A549 treated with ZK216348 at 1 μM for 4 hours (cell line): Measurements from ENCODE around the gene MVD. TPM values are rescaled to one million over a fixed set of nuclear protein-coding genes. Genes with fewer than 3 reads are reported as not detected.

Source experiments
- total RNA-seq: library from RNA; stranded (reverse); fragments of 200-300 nt; extraction: Qiagen RNA extraction; gene quantifications from 5 replicates; pipeline ENCODE4 v1.2.3, GENCODE V29; 2022; ENCODE audit warnings: low read depth

The MVD gene
- total RNA-seq: 16.3 to 26.2 TPM (median 22.6 TPM) in 5 replicates

DNA sequence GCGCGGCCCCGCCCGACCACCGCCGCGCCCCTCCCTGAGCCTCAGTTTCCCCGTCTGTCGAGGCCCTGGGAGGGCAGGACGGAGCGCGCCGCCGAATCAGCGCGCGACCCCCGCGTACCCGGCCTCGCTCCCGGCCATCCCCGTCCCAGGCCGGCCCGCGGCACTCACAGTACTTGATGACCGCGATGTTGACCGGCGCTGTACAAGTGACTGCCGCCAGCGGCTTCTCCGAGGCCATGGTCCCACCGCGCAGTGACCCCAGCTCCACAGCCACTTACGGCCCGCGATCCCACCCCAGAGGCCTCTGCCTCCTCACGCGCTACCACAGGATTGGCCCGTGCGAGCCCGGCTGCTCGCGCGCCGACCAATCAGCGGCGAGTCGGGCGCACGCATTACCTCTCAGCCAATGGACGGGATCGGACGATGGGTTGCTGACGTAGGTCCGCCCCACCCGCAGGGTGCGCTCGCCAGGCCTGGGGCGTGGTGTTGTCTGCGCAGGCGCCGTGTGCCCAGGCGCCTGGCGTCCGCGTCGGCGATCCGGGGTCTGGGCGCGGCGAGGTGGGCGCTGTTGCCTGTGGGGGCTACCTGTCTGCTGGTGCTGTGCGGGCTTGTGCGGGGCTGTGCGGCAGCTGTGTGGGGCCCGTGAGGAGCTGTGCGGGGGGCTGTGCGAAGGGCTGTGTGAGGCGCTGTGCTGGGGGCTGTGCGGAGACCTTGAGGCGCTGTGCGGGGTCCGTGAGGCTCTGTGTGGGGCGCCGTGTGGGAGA lies at the start of gene MVD:
Gene MVD, minus strand, starts transcription at position 249 of the 764 bp plus-strand sequence. Its CDS starts 11 bp downstream, at position 238.

DNA sequence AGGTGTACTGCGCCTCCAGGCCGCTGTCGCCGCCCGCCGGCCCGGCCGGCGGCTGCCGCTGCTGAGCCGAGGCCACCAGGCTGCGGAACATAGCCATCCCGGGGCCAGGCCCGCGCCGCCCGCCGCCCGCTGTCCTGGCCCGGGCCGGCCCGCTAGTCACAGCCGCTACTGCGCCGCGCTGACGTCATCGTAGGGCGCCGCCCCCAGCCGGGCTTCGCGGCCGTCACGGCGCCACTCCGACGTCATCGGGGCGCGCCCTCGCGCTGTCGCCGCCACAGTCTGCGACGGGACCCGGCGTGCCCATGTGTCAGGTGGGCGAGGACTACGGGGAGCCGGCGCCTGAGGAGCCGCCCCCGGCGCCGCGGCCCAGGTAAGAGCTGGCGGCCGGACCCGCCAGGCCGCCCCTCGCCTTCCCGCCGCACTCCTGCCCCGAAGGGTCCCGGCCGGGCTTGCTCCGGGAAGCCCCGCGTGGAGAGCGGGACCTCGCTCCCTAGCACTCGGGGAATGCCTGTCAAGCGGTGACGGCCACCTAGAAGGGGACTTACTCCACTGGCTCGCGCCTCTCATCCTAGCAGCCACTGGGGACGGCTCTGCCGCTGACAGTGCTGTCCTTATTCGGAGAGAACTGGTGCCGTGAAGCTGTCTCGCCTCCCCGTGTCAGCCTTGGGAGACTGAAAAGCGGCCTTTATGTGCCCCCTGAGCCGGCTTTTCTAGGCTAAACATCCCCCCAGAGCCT lies 43.5 kb upstream of the MVD start, which contains the start of the genes CTU2 and RNF166:
Gene CTU2, plus strand, starts transcription at position 275 of the 736 bp plus-strand sequence. Its CDS starts 28 bp downstream, at position 303.
Gene RNF166, minus strand, starts transcription at position 180 of the 736 bp plus-strand sequence. Its CDS starts 83 bp downstream, at position 97.

DNA sequence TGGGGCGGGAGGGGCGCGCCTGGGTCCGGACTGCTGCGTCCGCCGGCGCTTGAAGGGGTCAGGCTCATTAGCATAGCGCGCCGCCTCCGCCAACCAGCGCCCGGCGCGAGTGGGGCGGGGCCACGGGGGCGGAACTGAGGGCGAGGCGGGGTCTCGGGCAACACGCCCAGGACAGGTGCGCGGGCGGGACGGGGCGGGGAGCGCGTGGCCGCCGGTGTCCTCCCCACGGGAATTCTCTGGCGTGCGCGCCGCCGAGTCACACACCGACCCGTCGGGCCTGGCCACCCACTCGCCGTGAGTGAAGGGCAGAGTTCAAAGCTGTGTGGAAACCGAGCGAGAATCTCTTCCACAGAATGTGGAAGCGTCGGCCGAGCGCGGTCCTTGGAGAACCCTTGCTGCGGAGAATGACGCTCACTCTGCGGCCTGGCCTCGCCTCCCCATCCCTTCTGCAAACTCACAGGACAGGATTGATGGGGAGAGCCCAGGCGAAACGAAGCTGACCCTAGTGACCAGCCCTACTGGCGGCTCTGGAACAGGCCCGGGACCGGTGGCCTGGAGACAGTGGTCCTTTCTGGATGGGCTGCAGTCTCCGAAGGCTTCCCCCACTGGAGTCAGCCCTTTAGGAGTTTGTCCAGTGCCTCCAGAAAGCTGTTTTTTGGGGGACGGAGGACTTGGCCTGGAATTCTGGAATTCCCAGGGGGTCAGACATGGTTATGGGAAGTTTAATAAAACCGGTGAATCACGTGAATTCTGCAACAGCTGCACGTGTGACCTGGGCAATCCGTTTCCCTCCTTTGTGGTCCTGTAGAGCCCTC lies 23.8 kb upstream of the MVD start, which contains the start of gene SNAI3:
Gene SNAI3, minus strand, starts transcription at position 69 of the 815 bp plus-strand sequence. CDS start 101 bp downstream, outside the sequence.

DNA sequence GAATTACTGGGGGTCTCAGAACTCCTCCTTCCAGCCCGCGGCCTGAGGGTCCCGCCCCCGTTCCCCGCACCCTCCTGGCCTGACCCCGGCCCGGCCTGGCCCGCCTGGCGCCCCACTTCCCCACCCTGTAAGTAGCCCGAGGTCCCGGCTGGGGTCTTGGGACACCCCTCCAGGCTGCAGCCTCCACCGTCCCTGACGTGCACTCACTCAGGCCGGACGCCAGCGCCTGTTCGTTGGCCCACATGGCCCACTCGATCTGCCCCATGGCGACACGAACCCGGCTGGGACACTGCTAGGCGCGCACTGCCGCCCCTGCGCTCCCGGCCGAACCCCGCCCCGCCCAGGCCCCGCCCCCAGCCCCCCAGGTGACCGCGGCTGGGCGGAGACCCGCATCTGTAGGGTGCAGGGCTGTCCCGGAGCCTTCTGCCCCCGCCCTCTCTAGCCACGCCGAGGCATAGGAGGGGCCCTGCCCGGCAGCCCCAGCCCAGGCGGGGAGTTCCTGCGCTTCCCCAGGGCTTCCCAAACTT lies 12.1 kb downstream of the MVD start, which contains the start of gene CYBA:
Gene CYBA, minus strand, starts transcription at position 305 of the 527 bp plus-strand sequence. Its CDS starts 40 bp downstream, at position 265.

DNA sequence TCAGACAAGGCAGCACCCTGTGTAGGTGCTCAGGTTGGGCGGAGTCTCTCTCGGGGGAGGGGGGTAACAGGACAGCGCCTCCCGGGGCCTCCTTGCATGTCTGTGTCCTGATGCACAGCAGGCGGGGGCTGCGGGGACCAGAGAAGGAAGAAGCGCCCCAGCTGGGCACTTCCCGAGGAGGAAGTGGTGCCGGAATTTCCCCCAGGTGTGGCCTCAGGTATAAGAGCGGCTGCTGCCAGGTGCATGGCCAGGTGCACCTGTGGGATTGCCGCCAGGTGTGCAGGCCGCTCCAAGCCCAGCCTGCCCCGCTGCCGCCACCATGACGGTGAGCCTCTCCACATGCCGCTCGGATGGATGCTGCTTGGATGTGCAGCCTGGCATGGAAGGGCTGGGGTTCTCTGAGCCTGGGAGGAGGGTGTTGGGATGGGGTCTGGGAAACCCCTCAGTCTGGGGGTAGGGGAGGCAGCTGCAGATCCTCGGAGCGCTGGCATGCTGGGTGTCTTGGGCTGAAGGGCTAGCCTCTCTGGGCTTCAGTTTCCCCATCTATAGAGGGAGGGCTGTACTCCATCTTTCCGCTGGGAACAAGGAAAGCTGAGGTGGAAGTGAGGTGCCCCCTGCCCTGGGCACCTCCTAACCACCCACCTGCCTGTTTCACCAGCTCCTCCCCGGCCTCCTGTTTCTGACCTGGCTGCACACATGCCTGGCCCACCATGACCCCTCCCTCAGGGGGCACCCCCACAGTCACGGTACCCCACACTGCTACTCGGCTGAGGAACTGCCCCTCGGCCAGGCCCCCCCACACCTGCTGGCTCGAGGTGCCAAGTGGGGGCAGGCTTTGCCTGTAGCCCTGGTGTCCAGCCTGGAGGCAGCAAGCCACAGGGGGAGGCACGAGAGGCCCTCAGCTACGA lies 24.3 kb downstream of the MVD start, which contains the start of gene IL17C:
Gene IL17C, plus strand, starts transcription at position 250 of the 908 bp plus-strand sequence. Its CDS starts 70 bp downstream, at position 320.

Other genes starting within 250 kb of the MVD start
- gene ZFPM1, start 209.8 kb downstream of the MVD start, total RNA-seq: 5.3 to 10.1 TPM (median 8.4 TPM) in 5 replicates
- 41.1 to 61.6 TPM (median 53.2 TPM) in 5 replicates for gene ZC3H18, start 92.7 kb downstream of the MVD start, total RNA-seq
- gene IL17C, start 24.5 kb downstream of the MVD start, total RNA-seq: not detected in 5 replicates
- gene CYBA, start 12.0 kb downstream of the MVD start, total RNA-seq: 157 to 314 TPM (median 306 TPM) in 5 replicates
- gene SNAI3, start 23.4 kb upstream of the MVD start, total RNA-seq: 0.14 to 0.15 TPM in 2 of 5 replicates, not detected in the others
- 8.7 to 18.9 TPM (median 17.2 TPM) in 5 replicates for gene RNF166, start 43.3 kb upstream of the MVD start, total RNA-seq
- 18.2 to 34.2 TPM (median 33.0 TPM) in 5 replicates for gene CTU2, start 43.4 kb upstream of the MVD start, total RNA-seq
- 76.0 to 155 TPM (median 134 TPM) in 5 replicates for gene PIEZO1, start 122.1 kb upstream of the MVD start, total RNA-seq
- gene CDT1, start 140.7 kb upstream of the MVD start, total RNA-seq: 16.4 to 34.7 TPM (median 30.6 TPM) in 5 replicates
- 263 to 424 TPM (median 397 TPM) in 5 replicates for gene APRT, start 148.8 kb upstream of the MVD start, total RNA-seq
- 32.1 to 50.6 TPM (median 46.1 TPM) in 5 replicates for gene GALNS, start 193.9 kb upstream of the MVD start, total RNA-seq
- 92.5 to 149 TPM (median 118 TPM) in 5 replicates for gene TRAPPC2L, start 194.0 kb upstream of the MVD start, total RNA-seq
- gene PABPN1L, start 203.6 kb upstream of the MVD start, total RNA-seq: not detected in 5 replicates